PC-3 (cell line): Measurements from ENCODE around the gene HSD11B1. TPM values are rescaled to one million over a fixed set of nuclear protein-coding genes. Genes with fewer than 3 reads are reported as not detected.

ENCODE experiments used
- ATAC-seq: fragments of 200-7000 bp; cut with Tn5 transposase; 2 replicates; pipeline ENCODE4 v1.9.1; 2020; ENCODE audit warnings: mild to moderate bottlenecking, moderate library complexity
- BruUV-seq: library from RNA; stranded (reverse); fragments of 400-500 nt; replicated peaks from 2 replicates; lab custom pipeline; 2021; lab: Mats Ljungman, UMichigan
- CTCF ChIA-PET: fragments of 300-600 bp; sonication (Branson Sonifier 250); formaldehyde crosslinking; loops from one replicate; lab custom pipeline; 2022; ENCODE audit warnings: antibody characterized with exemption; lab: Charles Lee
- POLR2A ChIA-PET: fragments of 300-600 bp; sonication (Branson Sonifier 250); formaldehyde crosslinking; loops from one replicate; lab custom pipeline; 2022; ENCODE audit warnings: antibody characterized with exemption; ENCODE audit not compliant: unreplicated experiment; lab: Charles Lee
- DNase-seq: peaks from one replicate; pipeline ENCODE4 v3.0.0-alpha.2; 2015
- H2AFZ ChIP-seq: fragments of 300-600 bp; sonication (generic); 2 replicates; pipeline ENCODE4 v1.6.0; 2016; ENCODE audit warnings: antibody characterized with exemption, low read length
- H3F3A ChIP-seq: fragments of 300-600 bp; sonication (generic); one replicate; pipeline ENCODE4 v1.6.0; 2017; ENCODE audit warnings: antibody characterized with exemption, low read length, control low read depth, mild to moderate bottlenecking; ENCODE audit not compliant: unreplicated experiment
- H3K27ac ChIP-seq: fragments of 300-600 bp; sonication (generic); 2 replicates; pipeline ENCODE4 v1.5.1; 2016; ENCODE audit warnings: mild to moderate bottlenecking, low read length
- H3K27me3 ChIP-seq: fragments of 300-600 bp; sonication (generic); 2 replicates; pipeline ENCODE4 v1.6.1; 2016; ENCODE audit warnings: low read length, mixed read lengths
- H3K36me3 ChIP-seq: fragments of 300-600 bp; sonication (generic); 2 replicates; pipeline ENCODE4 v1.6.1; 2016; ENCODE audit warnings: low read depth, mixed run types, low read length, mixed read lengths
- H3K4me1 ChIP-seq: fragments of 300-600 bp; sonication (generic); 2 replicates; pipeline ENCODE4 v1.5.1; 2016; ENCODE audit warnings: low read length; ENCODE audit not compliant: insufficient read depth
- H3K4me2 ChIP-seq: fragments of 300-600 bp; sonication (generic); 2 replicates; pipeline ENCODE4 v1.6.0; 2016; ENCODE audit warnings: low read length
- H3K4me3 ChIP-seq: fragments of 300-600 bp; sonication (generic); 2 replicates; pipeline ENCODE4 v1.5.1; 2016; ENCODE audit warnings: mild to moderate bottlenecking, low read length, mixed read lengths
- H3K79me2 ChIP-seq: fragments of 300-600 bp; sonication (generic); 2 replicates; pipeline ENCODE4 v1.6.1; 2017; ENCODE audit warnings: low read length, mixed read lengths
- H3K9ac ChIP-seq: fragments of 300-600 bp; sonication (generic); 2 replicates; pipeline ENCODE4 v1.6.0; 2016; ENCODE audit warnings: mild to moderate bottlenecking, low read length
- H3K9me2 ChIP-seq: fragments of 300-600 bp; sonication (generic); replicated peaks from 2 replicates; pipeline ENCODE4 v1.6.1; 2016; ENCODE audit warnings: mixed run types, low read length, mixed read lengths
- H3K9me3 ChIP-seq: fragments of 300-600 bp; sonication (generic); 2 replicates; pipeline ENCODE4 v1.6.1; 2016; ENCODE audit warnings: low read length, mixed read lengths
- H4K20me1 ChIP-seq: fragments of 300-600 bp; sonication (generic); 2 replicates; pipeline ENCODE4 v1.6.1; 2016; ENCODE audit warnings: low read length, mixed read lengths
- EZH2 ChIP-seq: fragments of 300-600 bp; sonication (generic); IDR thresholded peaks from one replicate; pipeline ENCODE4 v1.6.1; 2017; ENCODE audit warnings: antibody characterized with exemption, mild to moderate bottlenecking, low read length; ENCODE audit not compliant: unreplicated experiment
- EZH2phosphoT487 ChIP-seq: fragments of 300-600 bp; sonication (generic); IDR thresholded peaks from 2 replicates; pipeline ENCODE4 v1.6.1; 2018; ENCODE audit warnings: mild to moderate bottlenecking, antibody characterized with exemption, low read length, borderline replicate concordance
- intact Hi-C: fragments of 100-400 bp; cut with micrococcal nuclease; formaldehyde crosslinking; loops from 2 replicates; pipeline ENCODE4 v1.9.0; 2023
- total RNA-seq: library from RNA; depleted of rRNA; stranded (reverse); fragments of >200 nt; gene quantifications from 2 replicates; pipeline ENCODE4 v1.2.3, GENCODE V29; 2014
- TF ChIP-seq, protein P1 (sequence below): fragments of 300-600 bp; sonication (generic); conservative IDR thresholded peaks from 2 replicates; pipeline ENCODE4 v1.5.1; 2017; ENCODE audit warnings: antibody characterized with exemption, low read depth, mild to moderate bottlenecking, low read length

Gene HSD11B1
- total RNA-seq, 1 experiment from 2014 or later: not detected

DNA sequence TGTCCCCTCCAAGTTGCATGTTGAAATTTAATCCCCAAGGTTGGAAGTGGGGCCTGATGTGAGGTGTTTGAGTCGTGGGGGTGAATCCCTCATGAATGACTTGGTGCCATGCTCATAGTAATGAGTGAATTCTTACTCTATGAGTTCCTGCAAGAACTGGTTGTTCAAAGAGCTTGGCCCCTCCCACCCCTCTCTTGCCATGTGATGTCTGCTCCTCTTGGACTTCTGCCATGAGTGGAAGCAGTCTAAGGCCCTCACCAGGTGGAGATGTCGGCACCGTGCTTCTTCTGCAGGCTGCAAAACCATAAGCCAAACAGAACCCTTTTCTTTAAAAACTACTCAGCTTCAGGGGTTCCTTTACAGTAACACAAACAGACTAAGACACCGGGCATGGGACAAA lies 15.2 kb upstream of the HSD11B1 start:
- Histone ChIP-seq H3K9me2 (no peaks in the 10 kb centered on the region), H3K36me3 (no peaks in the 10 kb centered on the region), H4K20me1 (no peaks in the 10 kb centered on the region), H3K9me3 (no peaks in the 10 kb centered on the region), H3K79me2 (no peaks in the 10 kb centered on the region), H3K4me2 (peak overlapping the region; percentile 45), H3K27me3 (no peaks in the 10 kb centered on the region), H2AFZ (no peak overlapping the region), H3F3A (no peaks in the 10 kb centered on the region), H3K4me1 (peaks cover 39% of the 10 kb centered on the region), H3K9ac (no peak overlapping the region), H3K4me3 (no peak overlapping the region), H3K27ac (peak overlapping the region; percentile 34)
- intact Hi-C loops: no loop called here
- DNase-seq: peak; percentile 65
- TF ChIP-seq EZH2 (no peak), EZH2phosphoT487 (no peak)
- TF ChIP-seq, protein P1, sequence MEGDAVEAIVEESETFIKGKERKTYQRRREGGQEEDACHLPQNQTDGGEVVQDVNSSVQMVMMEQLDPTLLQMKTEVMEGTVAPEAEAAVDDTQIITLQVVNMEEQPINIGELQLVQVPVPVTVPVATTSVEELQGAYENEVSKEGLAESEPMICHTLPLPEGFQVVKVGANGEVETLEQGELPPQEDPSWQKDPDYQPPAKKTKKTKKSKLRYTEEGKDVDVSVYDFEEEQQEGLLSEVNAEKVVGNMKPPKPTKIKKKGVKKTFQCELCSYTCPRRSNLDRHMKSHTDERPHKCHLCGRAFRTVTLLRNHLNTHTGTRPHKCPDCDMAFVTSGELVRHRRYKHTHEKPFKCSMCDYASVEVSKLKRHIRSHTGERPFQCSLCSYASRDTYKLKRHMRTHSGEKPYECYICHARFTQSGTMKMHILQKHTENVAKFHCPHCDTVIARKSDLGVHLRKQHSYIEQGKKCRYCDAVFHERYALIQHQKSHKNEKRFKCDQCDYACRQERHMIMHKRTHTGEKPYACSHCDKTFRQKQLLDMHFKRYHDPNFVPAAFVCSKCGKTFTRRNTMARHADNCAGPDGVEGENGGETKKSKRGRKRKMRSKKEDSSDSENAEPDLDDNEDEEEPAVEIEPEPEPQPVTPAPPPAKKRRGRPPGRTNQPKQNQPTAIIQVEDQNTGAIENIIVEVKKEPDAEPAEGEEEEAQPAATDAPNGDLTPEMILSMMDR: no peak
- no peak for ATAC-seq
- BruUV-seq: no TSS peak
- CTCF ChIA-PET: no interaction called here
- POLR2A ChIA-PET: no interaction called here

GRCh38 chr1:209691237-209691636 lies 13.4 kb upstream of the HSD11B1 start:
- Histone ChIP-seq H3K27me3 (no peaks in the 10 kb centered on the region), H3K27ac (no peak overlapping the region), H3K36me3 (no peaks in the 10 kb centered on the region), H3K79me2 (no peaks in the 10 kb centered on the region), H3K4me1 (peaks cover 39% of the 10 kb centered on the region), H3F3A (no peaks in the 10 kb centered on the region), H3K4me3 (no peak overlapping the region), H3K9me3 (no peaks in the 10 kb centered on the region), H3K9me2 (no peaks in the 10 kb centered on the region), H2AFZ (peak overlapping the region; percentile 40; the same call in 1 of the 2 replicates), H3K4me2 (no peak overlapping the region), H4K20me1 (no peaks in the 10 kb centered on the region), H3K9ac (no peak overlapping the region)
- CTCF ChIA-PET: no interaction called here
- no peak for DNase-seq
- TF ChIP-seq EZH2phosphoT487: no peak
- TF ChIP-seq, protein P1: no peak
- TF ChIP-seq EZH2: no peak
- ATAC-seq: no peak
- POLR2A ChIA-PET: interaction anchor here (1.4 kb wide), 1 partner anchor 39 kb away, joined by 3 read pairs; the partner anchor contains the start of gene LAMB3
- no TSS peak for BruUV-seq
- intact Hi-C loops: loop anchor here (1.0 kb wide), 1 partner anchor 16 kb away; the partner anchor contains the start of gene G0S2

- peak overlapping the region; percentile 54 for H3K4me2 ChIP-seq
- no peak for DNase-seq
- H3K9me3 ChIP-seq: no peaks in the 10 kb centered on the region
- intact Hi-C loops: no loop called here
- no peaks in the 10 kb centered on the region for H3K27me3 ChIP-seq
- H3K27ac ChIP-seq: peak overlapping the region; percentile 34
- TF ChIP-seq EZH2phosphoT487: no peak
- no peak for TF ChIP-seq EZH2
- TF ChIP-seq, protein P1: no peak
- CTCF ChIA-PET: interaction anchor here (0.6 kb wide), 1 partner anchor 22 kb away, joined by 5 read pairs; no protein-coding TSS in a partner anchor
- no peak overlapping the region for H3K9ac ChIP-seq
- ATAC-seq: peak; percentile 30
- no peaks in the 10 kb centered on the region for H3F3A ChIP-seq
- H3K4me3 ChIP-seq: no peak overlapping the region
- POLR2A ChIA-PET: no interaction called here
- no peaks in the 10 kb centered on the region for H3K79me2 ChIP-seq
- no peaks in the 10 kb centered on the region for H4K20me1 ChIP-seq
- peak overlapping the region; percentile 66 for H2AFZ ChIP-seq
- BruUV-seq: no TSS peak
- no peaks in the 10 kb centered on the region for H3K36me3 ChIP-seq
- H3K9me2 ChIP-seq: no peaks in the 10 kb centered on the region
- peaks cover 39% of the 10 kb centered on the region for H3K4me1 ChIP-seq
Observed at GRCh38 chr1:209692296-209692695, 12.3 kb upstream of the HSD11B1 start.
